ENCODE measurements around the gene TCP11L2.

- TF ChIP-seq EZH2phosphoT487 (IDR thresholded peaks at IDR 0.05; ENCODE audit: insufficient read depth, low read depth) (no peak), EZH2 (IDR thresholded peaks at IDR 0.05; ENCODE audit: insufficient read depth, poor library complexity, severe bottlenecking) (no peak)
These were observed 40.1 kb downstream of the TCP11L2 start for GRCh38 chr12:106342397-106343213.
